ENCODE data around the gene SPTBN1.

The SPTBN1 gene

DNA sequence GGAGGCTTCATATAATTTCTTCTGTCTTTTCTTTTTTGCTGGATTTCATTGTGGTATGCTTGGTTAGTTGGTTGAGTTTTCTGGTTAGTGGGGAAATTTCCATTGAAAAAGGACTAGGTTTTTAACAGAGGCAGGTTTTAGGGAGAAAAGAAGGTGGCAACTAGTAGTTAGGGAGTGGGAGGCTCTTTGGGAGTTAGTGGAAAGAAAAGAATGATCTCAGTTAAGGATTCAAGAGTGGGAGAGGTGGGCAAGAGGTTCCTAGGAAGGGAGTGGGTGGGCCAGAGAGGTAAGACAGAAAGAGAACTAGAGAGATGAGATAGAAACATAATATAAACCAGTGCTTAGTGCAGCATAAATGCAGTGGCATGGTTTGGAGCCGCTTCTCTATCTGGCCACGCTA is 96.9 kb downstream of the SPTBN1 start:
- TF ChIP-seq, protein P1, sequence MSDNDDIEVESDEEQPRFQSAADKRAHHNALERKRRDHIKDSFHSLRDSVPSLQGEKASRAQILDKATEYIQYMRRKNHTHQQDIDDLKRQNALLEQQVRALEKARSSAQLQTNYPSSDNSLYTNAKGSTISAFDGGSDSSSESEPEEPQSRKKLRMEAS (IDR thresholded peaks at IDR 0.05): no peak
- TF ChIP-seq EGR1 (IDR thresholded peaks at IDR 0.05): no peak
- TF ChIP-seq CEBPB (IDR thresholded peaks at IDR 0.05): no peak
- TF ChIP-seq, protein P2, sequence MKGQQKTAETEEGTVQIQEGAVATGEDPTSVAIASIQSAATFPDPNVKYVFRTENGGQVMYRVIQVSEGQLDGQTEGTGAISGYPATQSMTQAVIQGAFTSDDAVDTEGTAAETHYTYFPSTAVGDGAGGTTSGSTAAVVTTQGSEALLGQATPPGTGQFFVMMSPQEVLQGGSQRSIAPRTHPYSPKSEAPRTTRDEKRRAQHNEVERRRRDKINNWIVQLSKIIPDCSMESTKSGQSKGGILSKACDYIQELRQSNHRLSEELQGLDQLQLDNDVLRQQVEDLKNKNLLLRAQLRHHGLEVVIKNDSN (IDR thresholded peaks at IDR 0.05): no peak
- TF ChIP-seq YY1 (IDR thresholded peaks at IDR 0.05; ENCODE audit: low read depth): no peak
- TF ChIP-seq ZBTB7A (IDR thresholded peaks at IDR 0.05; ENCODE audit: low read depth): no peak

DNA sequence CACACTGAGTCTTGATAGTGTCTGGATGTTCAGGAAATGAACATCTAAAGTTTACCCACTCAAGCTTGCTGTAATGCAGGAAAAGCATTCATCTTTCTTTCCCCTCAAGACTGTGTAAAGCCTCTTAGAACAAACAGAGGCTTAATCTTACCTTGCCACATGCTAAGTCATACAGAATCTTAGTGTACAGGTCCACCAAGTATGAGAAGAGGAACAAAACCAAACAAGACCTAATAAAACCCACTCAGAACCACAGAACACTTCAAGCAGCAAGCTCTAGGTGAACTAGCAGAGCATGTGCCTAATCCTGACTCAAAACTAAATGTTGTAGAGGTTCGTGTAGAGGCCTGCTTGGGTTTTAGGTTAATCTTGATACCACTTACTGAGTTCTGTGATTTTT is 97.6 kb downstream of the SPTBN1 start:
- TF ChIP-seq, protein P3, sequence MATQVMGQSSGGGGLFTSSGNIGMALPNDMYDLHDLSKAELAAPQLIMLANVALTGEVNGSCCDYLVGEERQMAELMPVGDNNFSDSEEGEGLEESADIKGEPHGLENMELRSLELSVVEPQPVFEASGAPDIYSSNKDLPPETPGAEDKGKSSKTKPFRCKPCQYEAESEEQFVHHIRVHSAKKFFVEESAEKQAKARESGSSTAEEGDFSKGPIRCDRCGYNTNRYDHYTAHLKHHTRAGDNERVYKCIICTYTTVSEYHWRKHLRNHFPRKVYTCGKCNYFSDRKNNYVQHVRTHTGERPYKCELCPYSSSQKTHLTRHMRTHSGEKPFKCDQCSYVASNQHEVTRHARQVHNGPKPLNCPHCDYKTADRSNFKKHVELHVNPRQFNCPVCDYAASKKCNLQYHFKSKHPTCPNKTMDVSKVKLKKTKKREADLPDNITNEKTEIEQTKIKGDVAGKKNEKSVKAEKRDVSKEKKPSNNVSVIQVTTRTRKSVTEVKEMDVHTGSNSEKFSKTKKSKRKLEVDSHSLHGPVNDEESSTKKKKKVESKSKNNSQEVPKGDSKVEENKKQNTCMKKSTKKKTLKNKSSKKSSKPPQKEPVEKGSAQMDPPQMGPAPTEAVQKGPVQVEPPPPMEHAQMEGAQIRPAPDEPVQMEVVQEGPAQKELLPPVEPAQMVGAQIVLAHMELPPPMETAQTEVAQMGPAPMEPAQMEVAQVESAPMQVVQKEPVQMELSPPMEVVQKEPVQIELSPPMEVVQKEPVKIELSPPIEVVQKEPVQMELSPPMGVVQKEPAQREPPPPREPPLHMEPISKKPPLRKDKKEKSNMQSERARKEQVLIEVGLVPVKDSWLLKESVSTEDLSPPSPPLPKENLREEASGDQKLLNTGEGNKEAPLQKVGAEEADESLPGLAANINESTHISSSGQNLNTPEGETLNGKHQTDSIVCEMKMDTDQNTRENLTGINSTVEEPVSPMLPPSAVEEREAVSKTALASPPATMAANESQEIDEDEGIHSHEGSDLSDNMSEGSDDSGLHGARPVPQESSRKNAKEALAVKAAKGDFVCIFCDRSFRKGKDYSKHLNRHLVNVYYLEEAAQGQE (IDR thresholded peaks at IDR 0.05; ENCODE audit: low read depth): no peak
- TF ChIP-seq, protein P2 (IDR thresholded peaks at IDR 0.05): no peak
- TF ChIP-seq ZBTB7A (IDR thresholded peaks at IDR 0.05; ENCODE audit: low read depth) (no peak), EP300 (IDR thresholded peaks at IDR 0.05; ENCODE audit: borderline replicate concordance) (no peak), YY1 (IDR thresholded peaks at IDR 0.05; ENCODE audit: low read depth) (no peak), TCF12 (IDR thresholded peaks at IDR 0.05; ENCODE audit: low read depth) (no peak), NFIC (IDR thresholded peaks at IDR 0.05) (no peak), EGR1 (IDR thresholded peaks at IDR 0.05) (no peak), FOXM1 (IDR thresholded peaks at IDR 0.05; ENCODE audit: borderline replicate concordance, low read depth) (no peak), RAD21 (IDR thresholded peaks at IDR 0.05; ENCODE audit: low read depth) (no peak), CEBPB (IDR thresholded peaks at IDR 0.05) (no peak), TAF1 (IDR thresholded peaks at IDR 0.05; ENCODE audit: low read depth) (no peak), CREB1 (IDR thresholded peaks at IDR 0.05; ENCODE audit: low read depth) (no peak), TEAD4 (IDR thresholded peaks at IDR 0.05) (no peak)
- TF ChIP-seq, protein P1 (IDR thresholded peaks at IDR 0.05): no peak

DNA sequence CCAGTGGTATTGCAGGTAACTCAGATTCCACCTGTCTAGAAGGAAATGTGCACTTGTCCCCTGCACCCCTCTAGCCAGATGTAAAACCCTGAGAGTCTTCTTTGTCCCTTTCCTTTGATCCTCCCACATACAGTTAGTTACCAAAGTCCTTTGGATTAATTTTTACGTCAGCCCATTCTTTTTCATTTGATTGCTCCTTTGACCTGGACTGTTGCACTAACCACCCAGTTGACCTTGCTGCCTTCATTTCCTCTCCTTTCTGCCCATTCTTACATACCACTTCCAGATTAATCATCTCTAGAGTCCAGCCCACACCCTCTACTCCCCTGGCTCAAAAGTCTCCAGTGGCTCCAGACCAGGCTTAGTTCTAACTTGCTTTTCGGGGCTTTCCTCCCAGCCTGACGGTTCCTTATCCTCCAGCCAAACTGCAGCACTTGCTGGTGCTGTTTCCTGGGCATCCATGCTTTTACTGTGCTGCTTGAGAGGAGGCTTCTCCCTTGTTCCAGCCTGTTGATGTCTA is 99.3 kb downstream of the SPTBN1 start:
- TF ChIP-seq YY1 (IDR thresholded peaks at IDR 0.05; ENCODE audit: low read depth) (no peak), TEAD4 (IDR thresholded peaks at IDR 0.05) (no peak), FOXM1 (IDR thresholded peaks at IDR 0.05; ENCODE audit: borderline replicate concordance, low read depth) (no peak), ZBTB7A (IDR thresholded peaks at IDR 0.05; ENCODE audit: low read depth) (no peak), EGR1 (IDR thresholded peaks at IDR 0.05) (no peak), NFIC (IDR thresholded peaks at IDR 0.05) (no peak), TAF1 (IDR thresholded peaks at IDR 0.05; ENCODE audit: low read depth) (no peak), TCF12 (IDR thresholded peaks at IDR 0.05; ENCODE audit: low read depth) (no peak), CEBPB (IDR thresholded peaks at IDR 0.05) (no peak), CREB1 (IDR thresholded peaks at IDR 0.05; ENCODE audit: low read depth) (no peak), RAD21 (IDR thresholded peaks at IDR 0.05; ENCODE audit: low read depth) (no peak), EP300 (IDR thresholded peaks at IDR 0.05; ENCODE audit: borderline replicate concordance) (no peak)
- TF ChIP-seq, protein P2 (IDR thresholded peaks at IDR 0.05): no peak
- TF ChIP-seq, protein P3 (IDR thresholded peaks at IDR 0.05; ENCODE audit: low read depth): no peak
- TF ChIP-seq, protein P1 (IDR thresholded peaks at IDR 0.05): no peak

DNA sequence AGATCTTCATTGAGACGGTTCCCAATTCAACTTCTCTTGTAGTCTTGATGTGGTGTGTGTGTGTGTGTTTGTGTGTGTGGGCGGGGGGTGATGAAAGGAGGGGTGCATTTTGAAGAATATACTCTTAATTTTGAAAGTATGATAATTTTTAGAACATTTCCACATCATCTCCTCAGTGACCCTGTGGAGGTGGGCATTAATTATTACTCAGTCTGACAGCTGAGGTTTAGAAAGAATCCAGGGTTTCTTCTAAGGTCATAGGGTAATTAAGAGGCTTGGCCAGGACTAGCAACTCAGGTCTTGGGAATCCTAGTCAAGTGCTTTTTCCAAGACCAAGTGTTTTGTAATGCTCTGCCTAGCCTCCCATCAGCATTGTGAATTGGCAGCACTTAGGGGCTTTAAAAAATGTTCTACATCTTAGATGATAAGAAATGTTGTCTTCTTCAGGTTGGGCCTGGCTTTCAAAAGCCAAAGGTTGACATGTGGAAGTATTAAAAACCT is 100.5 kb downstream of the SPTBN1 start:
- TF ChIP-seq YY1 (IDR thresholded peaks at IDR 0.05; ENCODE audit: low read depth) (no peak), CREB1 (IDR thresholded peaks at IDR 0.05; ENCODE audit: low read depth) (no peak)

DNA sequence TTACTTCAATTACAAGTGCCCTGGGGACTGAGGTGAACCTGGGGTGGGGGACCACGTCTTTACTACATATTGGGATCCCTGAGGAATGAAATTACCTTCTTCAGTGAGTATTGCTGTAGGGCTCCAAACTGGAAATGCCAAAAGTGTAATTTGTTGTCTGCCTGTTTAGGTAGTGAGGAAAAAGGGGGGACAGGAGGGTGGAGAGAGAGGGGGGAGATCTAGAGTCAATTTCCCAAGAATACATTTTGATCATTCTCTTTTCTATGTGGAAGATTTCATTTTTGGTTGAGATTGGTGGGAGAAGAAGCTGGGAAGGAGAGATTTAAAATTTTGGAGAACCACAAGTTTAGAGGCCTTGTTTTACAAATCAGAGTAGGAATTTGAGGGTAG is 101.1 kb downstream of the SPTBN1 start:
- TF ChIP-seq TEAD4 (IDR thresholded peaks at IDR 0.05): no peak
- no peak for TF ChIP-seq CEBPB (IDR thresholded peaks at IDR 0.05)
- TF ChIP-seq, protein P2 (IDR thresholded peaks at IDR 0.05): no peak
- TF ChIP-seq NFIC (IDR thresholded peaks at IDR 0.05): no peak
- TF ChIP-seq EGR1 (IDR thresholded peaks at IDR 0.05): no peak
- no peak for TF ChIP-seq ZBTB7A (IDR thresholded peaks at IDR 0.05; ENCODE audit: low read depth)
- no peak for TF ChIP-seq TAF1 (IDR thresholded peaks at IDR 0.05; ENCODE audit: low read depth)
- TF ChIP-seq, protein P3 (IDR thresholded peaks at IDR 0.05; ENCODE audit: low read depth): no peak
- no peak for TF ChIP-seq FOXM1 (IDR thresholded peaks at IDR 0.05; ENCODE audit: borderline replicate concordance, low read depth)
- TF ChIP-seq RAD21 (IDR thresholded peaks at IDR 0.05; ENCODE audit: low read depth): no peak
- no peak for TF ChIP-seq TCF12 (IDR thresholded peaks at IDR 0.05; ENCODE audit: low read depth)
- no peak for TF ChIP-seq YY1 (IDR thresholded peaks at IDR 0.05; ENCODE audit: low read depth)
- TF ChIP-seq, protein P1 (IDR thresholded peaks at IDR 0.05): no peak
- TF ChIP-seq CREB1 (IDR thresholded peaks at IDR 0.05; ENCODE audit: low read depth): no peak
- TF ChIP-seq EP300 (IDR thresholded peaks at IDR 0.05; ENCODE audit: borderline replicate concordance): no peak
